NCI-H1048 (cell line): Measurements from ENCODE around the gene BRMS1.
A peak's percentile ranks its signal among the peaks of the same experiment; 100 is the strongest.
"Not testable (repeated sequence)": the region's sequence is repeated elsewhere in the genome, so short reads cannot be mapped to it uniquely, and the experiment has no call there.

Experiments
- DNase-seq: peaks from one replicate; lab custom pipeline; 2025; lab: John Stamatoyannopoulos, UW

Gene BRMS1

DNA sequence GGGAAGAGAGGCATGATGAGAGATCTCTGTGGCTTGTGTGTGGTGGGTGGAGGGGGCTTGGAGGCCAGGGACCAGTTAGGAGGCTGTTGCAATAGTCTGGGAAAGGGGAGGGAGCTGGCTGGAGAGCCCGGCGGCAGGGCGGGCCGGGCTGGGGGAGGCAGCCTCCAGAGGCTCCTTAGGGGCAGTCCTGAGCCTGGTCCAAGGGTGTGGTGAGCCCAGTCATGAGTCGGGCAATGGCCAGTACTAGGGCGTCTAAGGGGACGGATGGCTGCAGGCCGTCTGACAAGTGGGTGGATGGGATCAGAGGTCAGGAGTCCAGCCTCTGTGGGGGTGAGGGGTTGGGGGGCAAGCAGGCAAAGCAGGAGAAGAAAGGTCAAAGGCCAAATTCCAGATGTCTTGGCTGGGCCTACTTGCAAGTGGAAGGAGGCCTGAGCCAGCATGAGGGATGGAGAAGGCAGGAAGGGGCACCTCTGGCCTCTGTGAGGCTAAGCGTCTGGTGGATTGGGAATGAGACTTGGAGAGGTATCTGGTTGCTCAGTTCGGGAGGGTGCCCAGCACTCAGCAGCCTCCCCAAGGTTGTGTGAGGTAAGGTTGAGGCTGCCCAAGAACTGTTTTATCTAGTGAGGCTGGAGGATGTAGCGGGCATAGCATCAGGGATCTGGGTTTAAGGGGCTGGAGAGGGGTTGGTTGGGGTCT lies 22.0 kb downstream of the BRMS1 start:
- DNase-seq = no peak

DNA sequence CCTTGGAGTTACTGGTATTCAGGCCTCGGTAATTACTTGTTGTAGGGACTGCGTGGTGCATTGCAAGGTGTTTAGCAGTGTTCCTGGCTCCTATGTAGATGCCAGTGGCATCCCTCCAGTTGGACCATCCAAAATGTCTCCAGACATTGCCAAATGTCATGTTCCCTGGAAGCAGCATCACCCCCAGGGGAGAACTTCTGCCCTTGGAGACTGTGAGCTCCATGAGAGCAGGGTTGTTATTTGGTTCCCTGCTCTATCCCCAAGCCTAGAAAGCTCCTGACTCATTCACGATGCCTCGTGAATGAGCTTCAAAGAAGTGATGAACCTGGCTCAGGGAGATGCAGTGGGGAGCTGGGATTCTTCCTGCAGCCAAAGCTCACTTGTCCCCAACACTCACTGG lies 23.3 kb downstream of the BRMS1 start:
- DNase-seq = no peak

DNA sequence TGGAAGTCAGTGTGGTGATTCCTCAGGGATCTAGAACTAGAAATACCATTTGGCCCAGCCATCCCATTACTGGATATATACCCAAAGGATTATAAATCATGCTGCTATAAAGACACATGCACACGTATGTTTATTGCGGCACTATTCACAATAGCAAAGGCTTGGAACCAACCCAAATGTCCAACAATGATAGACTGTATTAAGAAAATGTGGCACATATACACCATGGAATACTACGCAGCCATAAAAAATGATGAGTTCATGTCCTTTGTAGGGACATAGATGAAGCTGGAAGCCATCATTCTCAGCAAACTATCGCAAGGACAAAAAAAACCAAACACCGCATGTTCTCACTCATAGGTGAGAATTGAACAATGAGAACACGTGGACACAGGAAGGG lies 24.2 kb downstream of the BRMS1 start:
- DNase-seq = not testable (repeated sequence)

DNA sequence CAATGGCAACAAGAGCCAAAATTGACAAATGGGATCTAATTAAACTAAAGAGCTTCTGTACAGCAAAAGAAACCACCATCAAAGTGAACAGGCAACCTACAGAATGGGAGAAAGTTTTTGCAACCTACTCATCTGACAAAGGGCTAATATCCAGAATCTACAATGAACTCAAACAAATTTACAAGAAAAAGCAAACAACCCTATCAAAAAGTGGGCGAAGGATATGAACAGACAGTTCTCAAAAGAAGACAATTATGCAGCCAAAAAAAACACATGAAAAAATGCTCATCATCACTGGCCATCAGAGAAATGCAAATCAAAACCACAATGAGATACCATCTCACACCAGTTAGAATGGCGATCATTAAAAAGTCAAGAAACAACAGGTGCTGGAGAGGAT lies 24.6 kb downstream of the BRMS1 start:
- not testable (repeated sequence) for DNase-seq

DNA sequence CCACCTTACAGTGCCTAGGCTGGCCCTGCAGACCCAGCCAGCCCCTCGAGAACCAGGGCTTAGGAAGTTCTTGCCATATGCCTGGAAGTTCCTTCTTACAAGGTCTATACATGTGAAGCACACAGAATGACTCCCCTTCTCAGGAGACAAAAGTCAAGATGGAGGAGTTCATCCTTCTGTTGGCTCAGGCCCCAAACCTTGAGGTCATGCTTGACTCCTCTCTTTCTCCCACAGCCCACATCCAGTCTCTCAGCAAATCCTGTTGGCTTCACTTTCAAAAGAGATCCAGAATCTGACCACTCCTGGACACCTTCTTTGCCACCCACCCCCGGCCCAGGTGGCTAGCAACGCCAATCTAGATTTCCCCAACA lies 26.3 kb downstream of the BRMS1 start:
- no peak for DNase-seq

DNA sequence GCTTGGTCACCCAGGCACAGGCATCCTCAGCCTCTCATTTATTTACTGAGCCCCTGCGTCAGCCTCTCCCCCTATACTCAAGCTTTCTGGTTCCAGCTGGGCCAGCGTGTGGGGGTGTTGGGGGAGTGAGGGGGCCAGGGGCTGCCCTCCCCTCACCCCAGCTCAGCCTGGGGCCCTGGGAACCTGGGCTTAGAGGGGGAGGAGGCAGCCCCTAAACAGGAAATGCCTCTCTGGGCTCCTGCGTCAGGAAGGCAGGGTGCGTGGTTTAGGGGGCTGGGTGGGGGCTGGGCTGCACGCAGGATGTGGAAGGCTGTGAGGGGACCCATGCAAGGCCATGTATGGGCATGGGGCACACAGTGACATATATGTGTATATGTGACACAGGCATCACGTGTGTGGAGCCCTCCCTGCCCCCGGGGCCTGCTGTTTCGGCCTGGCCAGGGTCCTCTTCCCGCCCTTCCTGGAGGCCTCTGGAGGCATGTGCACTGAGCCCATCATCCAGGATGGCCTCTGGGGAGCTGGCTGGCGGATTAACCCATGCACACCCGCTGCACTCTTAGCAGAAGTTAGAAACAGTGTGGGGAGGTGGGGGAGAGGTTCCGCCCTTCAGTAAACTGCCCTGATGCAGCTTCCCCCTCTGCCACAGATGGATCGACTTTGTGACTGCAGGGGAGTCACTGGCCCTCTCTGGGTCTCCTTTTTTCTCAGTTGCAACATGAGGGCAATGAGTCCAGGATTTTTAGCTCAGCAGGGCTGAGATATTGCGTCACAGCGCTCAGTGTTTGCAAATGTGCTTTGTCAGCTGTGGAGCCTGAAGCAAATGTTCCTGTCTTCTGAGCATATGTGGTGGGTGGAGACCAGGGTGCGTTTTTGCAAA lies 26.9 kb downstream of the BRMS1 start:
- DNase-seq = no peak

DNA sequence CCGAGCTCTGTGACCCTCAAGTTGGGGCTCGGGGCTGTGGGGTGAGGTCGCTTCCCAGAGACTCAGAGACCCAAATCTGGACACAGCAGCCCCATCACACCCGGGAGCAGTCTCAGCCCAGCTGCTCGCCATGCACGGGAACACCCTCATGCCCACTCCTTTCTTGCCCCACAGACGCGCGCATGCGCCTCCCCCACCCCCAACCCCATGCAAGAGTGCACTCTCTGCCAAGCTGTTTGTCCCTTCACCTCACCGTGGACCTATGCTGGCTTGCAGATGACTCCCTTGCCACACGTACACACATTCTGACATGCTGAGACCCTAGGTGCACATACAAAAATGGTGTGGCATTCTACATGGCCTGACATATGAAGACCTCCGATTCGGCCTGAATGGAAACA lies 27.6 kb downstream of the BRMS1 start:
- DNase-seq = no peak

DNA sequence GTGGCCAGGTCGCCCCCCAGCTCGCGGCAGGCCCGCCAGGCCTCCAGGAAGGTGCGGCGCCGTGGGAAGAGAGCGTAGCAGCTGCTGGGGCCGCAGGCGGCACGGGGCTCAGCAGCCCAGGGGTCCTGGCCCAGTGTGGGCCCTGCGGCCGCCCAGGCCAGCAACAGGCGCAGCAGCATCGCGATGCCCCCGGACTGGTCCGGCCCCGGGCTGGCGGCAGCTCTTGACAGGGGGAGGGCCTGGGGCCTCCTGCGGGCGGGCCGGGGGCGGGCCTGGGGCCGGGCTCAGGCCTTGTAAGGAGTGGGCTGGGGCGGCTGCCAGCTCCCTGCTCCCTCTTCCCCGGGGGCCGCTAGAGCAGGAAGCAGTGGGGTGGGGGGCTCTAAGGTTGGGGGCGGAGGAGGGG lies 28.1 kb downstream of the BRMS1 start, which contains the start of gene CD248:
TSS of gene CD248 (minus strand) at position 196 of the 403 bp plus-strand sequence. CDS start at position 179, 17 bp downstream.
- DNase-seq = no peak

DNA sequence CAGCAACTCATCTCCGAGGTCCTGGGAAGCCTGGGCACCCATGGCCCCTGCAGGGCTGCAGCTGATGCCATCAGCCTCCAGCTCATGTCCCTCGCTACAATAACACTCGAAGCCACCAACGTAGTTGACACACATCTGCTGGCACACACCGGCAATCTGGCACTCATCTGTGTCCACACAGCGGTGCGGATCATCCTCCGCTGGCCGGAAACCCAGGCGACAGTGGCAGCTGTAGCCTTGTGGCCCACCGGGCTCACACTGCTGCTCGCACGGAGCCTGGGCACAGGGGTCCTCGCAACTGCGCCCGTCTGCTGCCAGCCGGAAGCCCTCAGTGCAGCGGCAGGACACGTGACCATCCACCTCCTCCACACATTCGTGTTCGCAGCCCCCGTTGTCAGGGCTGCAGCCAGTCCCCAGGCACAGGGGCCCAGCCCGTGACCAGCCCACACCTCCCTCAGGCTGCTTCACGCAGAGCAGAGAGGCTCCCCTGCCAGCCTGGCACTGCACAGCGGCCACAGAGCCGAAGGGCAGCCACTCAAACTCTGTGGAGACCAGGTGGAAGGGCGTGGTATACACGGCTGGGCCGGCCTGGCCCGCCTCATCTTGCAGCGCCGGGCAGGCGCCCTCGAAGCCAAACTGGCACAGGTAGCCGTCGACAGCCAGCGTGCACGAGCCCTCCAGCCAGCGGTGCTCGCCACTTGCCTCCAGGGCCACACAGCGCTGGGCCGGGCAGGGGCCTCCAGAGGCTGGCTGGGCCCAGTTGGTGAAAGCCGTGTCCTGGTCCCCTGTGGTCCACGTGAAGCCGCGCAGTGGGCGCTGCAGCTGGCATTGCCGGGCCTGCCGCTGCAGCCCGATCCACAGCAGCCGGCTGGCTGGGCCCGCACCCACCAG lies 28.7 kb downstream of the BRMS1 start:
- no peak for DNase-seq

DNA sequence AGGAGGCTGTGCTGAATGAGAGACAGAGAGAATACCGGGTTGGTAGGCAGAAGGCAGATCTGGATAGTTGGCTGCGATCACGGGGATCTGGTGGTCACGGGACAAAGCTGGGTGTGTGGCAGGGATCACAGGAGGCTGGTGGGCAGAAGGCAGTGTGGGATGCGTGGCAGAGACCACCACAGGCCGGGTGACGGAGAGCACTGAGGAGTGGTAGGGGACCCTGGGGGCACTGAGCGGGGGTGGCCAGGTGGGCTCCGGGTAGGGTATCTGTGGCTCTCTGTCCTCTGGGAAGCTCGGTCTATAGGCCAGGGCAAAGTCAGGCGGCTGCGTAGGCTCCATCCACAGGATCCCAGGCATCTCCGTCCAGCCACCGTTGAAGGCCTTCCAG lies 29.4 kb downstream of the BRMS1 start:
- DNase-seq = no peak

DNA sequence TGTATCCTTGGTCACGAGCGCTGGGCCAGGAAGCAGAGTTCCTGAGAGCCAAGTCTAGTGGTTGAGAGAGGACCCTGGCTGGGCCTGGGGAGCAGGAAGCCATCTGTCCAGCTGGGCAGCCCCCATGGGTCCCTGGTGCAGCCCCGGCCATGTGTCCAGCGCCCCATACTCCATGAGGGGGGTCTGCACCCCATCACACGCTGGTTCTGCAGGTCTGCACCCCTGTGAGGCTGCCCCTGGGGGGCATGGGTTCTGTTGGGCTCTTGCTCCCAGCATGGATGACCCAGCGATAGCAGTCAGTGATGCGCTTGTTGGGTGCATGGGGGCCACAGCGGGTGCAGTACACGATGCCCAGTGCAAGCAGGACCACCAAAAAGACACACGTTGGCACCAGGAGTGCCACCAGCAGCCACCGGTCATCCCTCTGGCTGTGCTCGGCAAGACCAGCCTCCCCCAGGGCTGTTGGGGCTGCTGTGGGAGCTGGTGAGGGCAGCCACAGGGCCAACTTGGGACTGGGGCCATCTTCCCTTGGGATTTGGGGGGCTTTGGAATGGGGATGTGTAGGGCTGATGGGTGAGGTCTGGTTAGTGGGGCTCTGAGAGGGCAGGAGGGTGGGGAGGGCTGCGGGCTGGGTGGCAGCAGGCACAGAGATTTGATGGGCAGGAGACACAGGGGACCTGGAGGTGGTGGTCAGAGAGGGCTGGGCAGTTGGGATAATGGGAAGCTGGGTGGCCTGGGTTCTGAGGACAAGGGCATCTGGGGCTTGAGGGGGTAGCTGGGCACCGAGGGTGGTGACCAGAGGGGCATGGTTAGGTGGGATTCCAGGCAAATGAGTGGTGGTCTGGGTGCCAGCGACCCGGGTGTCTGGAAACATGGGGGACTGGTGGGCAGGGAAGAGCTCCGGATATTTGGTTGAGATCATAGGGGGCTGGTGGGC lies 30.1 kb downstream of the BRMS1 start:
- no peak for DNase-seq

DNA sequence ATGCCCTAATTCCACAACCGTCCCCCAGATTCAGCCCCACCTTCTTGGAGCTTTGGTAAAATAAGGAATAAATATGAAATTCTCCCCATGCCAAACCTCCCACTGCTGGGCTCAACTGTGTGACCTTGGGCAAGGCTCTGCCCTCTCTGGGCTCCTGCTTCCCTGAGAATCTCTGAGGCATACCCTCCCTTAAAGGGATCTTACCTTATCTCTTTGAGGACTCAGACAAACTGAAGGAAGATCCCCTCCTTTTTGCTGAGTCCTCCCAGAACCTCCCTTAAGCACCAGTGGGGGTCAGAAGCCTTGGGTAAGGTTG lies 30.8 kb downstream of the BRMS1 start:
- no peak for DNase-seq

DNA sequence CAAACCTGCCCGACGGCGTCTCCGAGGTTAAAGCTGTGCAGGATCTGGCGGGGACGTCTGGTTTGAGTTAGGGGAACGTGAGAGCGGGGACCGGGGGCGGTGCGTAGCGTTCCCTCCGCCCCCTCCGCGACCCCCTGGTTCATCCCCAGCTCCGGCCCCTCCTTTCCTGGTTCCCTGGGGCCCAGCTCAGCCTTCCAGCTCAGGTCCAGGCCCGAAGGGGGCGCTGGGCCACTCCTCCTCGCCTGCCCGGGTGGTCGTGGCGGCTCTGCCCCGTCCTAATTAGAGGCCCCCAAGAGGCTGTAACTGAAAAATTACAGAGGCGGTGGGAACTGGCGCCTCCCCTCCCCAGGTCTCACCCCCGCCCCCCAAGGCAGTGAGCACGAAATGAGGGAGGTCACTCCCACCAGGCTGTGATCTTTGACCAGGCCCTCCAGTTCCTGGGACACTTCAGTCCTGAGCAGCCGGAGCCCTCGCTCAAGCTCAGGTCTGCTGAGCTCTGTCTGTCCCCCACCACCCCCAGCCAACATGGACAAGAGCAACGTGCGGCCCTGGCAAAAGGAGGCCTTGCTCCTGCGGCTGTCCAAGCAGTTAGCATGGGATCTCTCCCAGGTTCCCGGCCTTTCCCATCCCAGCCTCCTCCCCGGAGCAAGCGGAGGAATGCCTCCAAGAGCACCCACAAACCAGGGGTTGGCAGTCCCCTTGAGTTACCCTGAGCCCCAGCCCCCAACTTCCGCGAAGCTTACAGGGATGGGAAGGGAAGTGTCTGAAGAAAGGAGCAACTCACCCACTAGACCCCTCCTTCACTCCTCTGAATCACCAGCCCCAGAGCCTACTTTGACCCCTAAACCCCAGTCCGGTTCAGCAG lies 31.4 kb downstream of the BRMS1 start:
- no peak for DNase-seq

DNA sequence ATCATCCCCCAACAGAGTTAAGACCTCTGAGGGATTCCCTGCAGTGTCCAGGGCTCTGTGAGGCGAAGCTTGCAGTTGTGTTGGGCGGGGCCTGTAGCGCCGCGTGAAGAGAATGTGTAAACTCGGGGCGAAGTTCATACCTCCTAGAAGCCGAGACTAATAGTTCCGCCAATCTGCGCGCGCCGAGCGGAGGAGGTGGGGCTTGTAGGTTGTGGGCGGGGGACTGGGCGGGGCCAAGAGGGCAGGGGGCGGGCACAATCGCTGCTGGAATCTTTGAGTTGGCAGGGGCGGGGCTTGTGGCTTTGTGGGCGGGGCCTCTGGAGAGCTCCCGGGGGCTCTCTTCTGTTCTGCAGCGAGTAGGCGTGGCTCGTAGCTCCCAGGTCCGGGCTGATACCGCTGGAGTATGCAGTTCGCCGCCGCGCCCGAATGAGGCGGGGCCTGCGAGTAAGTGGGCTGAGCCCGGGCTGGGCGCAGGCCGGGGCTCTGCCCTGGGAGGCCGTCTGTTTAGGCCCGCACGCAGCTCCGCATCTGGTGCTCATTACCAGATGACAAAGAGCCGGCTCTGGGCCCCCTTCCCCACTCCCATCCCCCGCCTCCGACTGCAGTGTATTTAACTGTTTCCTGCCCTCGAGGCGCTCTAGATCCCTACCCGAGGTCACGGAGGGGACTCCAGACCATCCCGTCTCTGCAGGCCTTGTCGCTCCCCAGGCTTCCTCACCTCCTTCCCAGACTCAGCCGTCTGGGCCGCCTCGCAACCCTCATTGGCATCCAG lies 32.2 kb downstream of the BRMS1 start:
- DNase-seq = peak; percentile 93

DNA sequence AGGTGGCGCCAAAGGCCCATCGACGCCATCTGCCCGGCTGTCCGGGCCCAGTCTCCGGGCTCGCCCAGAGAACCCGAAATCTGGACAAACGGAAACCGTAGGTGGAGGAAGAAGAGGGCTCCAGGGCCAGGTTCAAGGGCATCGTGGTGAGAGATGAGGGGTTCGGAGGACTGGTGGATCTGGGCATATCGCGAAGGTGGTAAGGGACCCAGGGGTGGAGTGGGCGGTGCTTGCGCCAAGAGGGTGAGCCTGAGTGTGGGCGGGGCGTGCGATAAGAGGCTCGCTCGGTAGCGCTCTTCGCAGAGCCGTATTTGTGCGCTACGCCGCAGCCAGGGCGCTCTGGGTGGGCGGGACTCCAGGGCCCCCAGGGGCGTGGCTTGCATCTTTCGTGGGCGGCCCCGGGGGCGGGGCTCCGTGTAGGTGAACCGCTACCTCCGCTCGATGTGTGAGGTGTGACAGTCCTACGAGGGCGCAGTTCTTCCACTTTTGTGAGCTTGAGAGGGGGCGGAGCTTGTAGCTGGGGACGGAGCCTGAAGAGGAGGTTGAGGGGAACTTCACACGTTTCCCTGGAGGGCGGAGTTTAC lies 32.8 kb downstream of the BRMS1 start:
- peak; percentile 79 for DNase-seq

DNA sequence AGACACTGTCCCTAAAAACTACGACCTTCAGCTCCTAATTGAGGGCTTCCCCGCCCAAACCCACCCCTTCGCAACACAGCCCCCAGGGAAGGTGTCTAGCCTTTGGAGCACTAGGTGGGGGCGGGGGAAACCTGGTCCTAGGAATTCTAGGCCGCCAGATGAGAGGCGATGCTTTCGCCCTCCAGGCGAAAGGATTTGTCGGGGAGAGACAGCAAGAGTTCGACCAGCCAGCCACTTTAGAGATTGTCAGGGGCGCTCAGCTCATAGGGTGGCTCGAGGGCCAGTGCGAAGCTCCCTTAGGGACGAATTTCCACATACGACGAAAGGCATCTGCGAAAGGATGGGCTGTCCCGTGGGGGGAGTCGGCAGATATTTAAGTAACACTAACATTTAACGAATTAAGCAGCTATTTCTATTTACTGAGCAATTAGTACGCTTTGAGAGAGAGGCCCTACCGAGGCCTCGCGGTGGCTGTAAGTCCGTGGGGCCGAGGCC lies 33.4 kb downstream of the BRMS1 start:
- DNase-seq = no peak

DNA sequence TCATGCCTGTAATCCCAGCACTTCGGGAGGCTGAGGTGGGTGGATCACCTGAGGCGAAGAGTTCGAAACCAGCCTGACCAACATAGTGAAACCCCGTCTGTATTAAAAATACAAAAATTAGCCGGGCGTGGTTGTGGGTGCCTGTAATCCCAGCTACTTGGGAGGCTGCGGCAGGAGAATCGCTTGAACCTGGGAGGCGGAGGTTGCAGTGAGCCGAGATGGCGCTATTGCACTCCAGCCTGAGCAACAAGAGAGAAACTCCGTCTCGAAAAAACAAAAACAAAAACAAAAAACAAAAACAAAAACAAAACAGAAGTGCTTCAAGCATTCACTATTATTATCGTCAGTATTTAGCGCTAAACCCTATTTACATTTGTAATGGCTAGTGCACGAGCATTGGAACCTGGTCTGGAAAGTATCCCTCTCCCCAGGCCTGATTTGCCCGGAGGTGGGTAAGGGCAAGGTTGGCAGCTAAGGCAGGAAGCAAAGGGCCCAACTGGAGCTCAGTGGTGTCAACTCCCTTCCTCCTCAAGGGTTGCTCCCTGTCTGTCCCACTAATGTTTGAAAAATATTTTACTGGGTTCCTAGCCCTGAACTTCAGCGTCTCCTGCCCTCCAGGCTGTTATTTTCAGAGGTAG lies 34.0 kb downstream of the BRMS1 start:
- DNase-seq = not testable (repeated sequence)

DNA sequence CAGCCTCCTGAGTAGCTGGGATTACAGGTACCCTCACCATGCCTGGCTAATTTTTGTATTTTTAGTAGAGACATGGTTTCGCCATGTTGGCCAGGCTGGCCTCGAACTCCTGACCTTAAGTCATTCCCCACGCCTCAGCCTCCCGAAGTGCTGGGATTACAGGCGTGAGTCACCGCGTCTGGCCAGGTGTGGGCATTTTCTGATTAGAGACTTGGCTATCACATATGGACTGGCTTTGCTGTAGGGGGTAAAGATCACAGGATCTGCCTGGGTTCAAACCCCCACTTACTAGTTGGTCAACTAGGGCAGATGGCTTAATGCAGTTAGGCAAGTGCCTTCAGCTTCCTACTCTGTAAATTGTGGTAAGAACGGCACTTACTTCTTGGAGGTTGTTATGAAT lies 34.6 kb downstream of the BRMS1 start:
- no peak for DNase-seq

DNA sequence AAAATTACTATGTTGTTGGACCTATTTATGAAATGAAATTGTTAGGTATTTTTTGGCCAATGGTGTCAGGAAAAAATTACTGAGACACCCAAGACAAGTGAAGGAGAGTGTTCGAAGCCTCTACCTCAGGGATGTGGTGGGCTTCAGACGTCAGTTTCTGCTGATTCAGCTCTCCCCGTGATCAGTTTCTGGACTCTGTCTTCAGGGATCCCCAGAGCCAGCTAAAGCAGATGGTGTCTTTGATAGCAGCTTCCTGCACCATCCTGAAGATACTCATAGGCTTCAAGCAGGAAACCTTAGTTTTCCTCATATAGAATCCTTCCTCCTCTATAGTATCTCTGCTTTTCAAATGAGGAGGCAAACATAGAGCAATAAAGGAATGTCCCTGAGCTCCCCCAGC lies 35.4 kb downstream of the BRMS1 start:
- DNase-seq = no peak
